GM10248 (cell line): ENCODE data around the gene GMDS.

Experiments
- CTCF ChIA-PET: fragments of 300-600 bp; sonication (Branson Sonifier 250); formaldehyde crosslinking; extraction: SDS; loops from one replicate; lab custom pipeline; 2021; ENCODE audit warnings: antibody characterized with exemption; lab: Yijun Ruan, JAX
- POLR2A ChIA-PET: fragments of 350-650 bp; sonication (Branson Sonifier 250); formaldehyde crosslinking; extraction: SDS; loops from one replicate; lab custom pipeline; 2020; ENCODE audit warnings: antibody characterized with exemption; lab: Yijun Ruan, JAX
- DNase-seq: peaks from one replicate; pipeline ENCODE4 v3.0.0; 2012; ENCODE audit errors: extremely low spot score
- CTCF ChIP-seq: IDR thresholded peaks from 2 replicates; pipeline ENCODE4 v1.5.1; 2012; ENCODE audit warnings: mild to moderate bottlenecking, low read depth; ENCODE audit errors: extremely low read depth, missing control alignments, control extremely low read depth

The GMDS gene

DNA sequence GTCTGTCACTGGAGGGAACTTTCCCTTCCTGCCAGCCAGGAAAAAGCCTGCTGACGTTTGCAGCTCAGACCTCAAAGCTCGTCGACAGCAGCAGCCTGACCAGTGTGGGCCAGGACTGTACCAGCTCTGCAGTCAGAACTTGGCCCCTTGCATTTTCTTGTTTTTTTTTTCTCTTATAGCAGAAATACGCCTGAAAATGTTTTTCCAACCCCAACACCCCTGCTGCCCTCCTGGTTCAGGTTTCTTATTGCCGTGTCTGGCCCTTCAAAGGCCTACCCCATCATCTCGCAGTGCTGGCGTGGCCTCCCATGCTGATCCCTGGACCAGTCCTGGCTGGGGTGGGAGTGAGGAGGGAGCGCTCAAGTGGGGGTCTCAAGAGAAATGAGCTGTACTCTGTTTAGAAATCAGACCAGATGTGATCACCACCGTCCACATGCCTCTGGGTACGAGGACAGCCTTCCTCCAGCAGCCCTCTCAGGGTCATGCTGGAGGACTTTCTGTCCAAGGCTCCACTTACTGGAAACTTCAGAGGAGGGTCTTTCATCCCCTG is 466.6 kb downstream of the GMDS start:
- no peak for TF ChIP-seq CTCF
- DNase-seq = no peak
- POLR2A ChIA-PET = no interaction called here
- CTCF ChIA-PET = interaction anchor here (1.1 to 1.6 kb wide), 4 partner anchors 11 to 55 kb away, joined by 3 to 4 read pairs (median 4); no protein-coding TSS in a partner anchor

DNA sequence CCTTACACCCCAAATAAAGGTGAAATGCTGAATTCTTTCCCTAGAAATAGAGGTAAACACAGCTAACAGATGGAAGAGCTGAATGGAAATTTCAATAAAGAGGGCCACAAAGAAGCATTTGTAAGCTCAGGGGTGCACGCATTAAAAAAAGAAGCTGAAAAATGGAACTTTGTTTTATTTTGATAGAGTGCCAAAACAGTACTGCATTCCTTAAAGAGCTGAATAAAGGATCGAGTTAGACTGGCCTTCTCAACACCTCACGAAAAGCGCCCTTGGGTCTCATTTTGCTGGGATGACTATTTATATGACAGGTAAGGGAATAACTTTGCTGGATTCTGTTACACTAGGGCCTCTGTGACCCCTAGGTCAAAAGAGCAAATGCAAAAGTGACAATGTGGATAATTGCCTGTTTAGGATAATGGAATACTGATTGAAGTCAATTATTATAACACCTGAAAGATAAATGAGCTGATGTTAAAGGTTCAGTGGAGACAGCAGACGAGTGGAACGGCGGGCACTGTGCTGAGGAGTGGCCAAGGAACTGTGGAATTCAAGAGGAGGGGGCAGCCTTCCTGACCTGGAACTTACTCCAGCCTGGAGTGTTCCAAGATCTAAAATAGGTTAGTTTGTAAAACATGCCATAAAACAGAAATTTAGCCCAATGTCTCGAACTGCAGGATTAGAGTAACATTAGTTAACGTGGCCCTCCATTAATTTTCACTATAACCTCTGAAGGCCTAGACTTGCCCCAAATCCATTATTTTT is 467.3 kb downstream of the GMDS start:
- no peak for DNase-seq
- POLR2A ChIA-PET = no interaction called here
- TF ChIP-seq CTCF = no peak
- CTCF ChIA-PET = interaction anchor here (1.1 to 1.6 kb wide), 4 partner anchors 12 to 54 kb away, joined by 3 to 4 read pairs (median 4); no protein-coding TSS in a partner anchor

GRCh38 chr6:1775441-1775840 is 470.0 kb downstream of the GMDS start:
- DNase-seq = no peak
- CTCF ChIA-PET = no interaction called here
- TF ChIP-seq CTCF = no peak
- POLR2A ChIA-PET = no interaction called here

DNA sequence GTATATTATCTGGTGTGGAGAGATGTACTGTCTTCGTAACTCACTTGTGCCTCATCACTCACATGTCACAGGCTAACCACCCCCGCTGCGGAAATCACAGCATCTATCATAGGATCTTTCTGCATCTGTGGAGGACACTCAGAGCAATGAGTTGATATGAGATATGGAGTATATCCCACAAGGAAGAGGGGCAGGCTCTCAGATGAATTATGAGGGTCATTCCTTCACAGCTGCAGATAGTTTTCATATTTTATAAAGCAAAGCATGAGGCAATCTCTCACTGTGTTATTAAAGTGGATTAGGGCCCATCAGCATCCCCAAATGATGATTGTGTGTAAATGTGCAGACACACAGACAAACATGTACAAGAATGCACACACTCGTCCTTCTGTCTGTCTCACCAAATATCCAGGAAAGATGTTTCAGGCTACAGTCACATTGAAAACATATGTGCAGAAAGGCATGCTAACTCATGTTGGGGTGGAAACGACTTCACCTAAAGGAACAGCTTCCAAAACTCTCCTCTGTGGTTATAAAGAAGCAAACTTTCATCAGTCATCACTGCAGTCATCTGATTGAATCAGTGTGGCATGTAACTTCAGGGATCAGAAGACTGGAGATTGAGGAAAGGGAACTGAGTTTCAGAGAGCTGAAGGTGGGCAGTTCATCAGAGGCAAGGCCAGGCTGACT is 471.0 kb downstream of the GMDS start:
- CTCF ChIA-PET = interaction anchor here (1.4 kb wide), 1 partner anchor 19 kb away, joined by 3 read pairs; no protein-coding TSS in a partner anchor
- no peak for TF ChIP-seq CTCF
- POLR2A ChIA-PET = no interaction called here
- DNase-seq = no peak

DNA sequence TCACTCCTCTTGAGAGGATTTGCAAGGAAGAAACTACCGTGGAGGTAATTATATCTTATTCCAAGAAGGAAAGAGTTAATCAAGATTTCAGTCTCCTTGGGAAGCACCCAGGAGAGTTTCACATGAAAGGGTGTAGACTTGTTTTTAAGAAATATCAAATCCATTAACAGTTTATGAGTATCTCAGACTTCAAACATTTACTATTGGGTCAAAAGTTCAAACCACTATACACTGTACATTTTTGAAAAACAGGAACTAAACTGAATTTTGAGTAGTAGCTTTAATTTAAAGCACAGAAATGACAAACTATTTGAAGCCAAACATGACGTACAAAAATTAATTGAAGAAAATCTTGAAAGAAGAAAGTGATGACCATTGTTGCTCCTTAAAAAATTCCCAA is 471.7 kb downstream of the GMDS start:
- TF ChIP-seq CTCF = no peak
- POLR2A ChIA-PET = no interaction called here
- DNase-seq = no peak
- CTCF ChIA-PET = interaction anchor here (1.4 kb wide), 1 partner anchor 19 kb away, joined by 3 read pairs; no protein-coding TSS in a partner anchor

- DNase-seq = no peak
- POLR2A ChIA-PET = no interaction called here
- CTCF ChIA-PET = no interaction called here
- TF ChIP-seq CTCF = no peak
Observed at GRCh38 chr6:1770968-1771723, 474.3 kb downstream of the GMDS start.
